Measurements from ENCODE around the gene ACTA2. TPM values are rescaled to one million over a fixed set of nuclear protein-coding genes. Genes with fewer than 3 reads are reported as not detected.

ACTA2 gene
- polyA plus RNA-seq (2011; rRNA removed) (815 and 1,080 TPM in 2 replicates), polyA minus RNA-seq (2011; rRNA and poly(A)+ RNA removed) (1,329 and 1,598 TPM in 2 replicates)

DNA sequence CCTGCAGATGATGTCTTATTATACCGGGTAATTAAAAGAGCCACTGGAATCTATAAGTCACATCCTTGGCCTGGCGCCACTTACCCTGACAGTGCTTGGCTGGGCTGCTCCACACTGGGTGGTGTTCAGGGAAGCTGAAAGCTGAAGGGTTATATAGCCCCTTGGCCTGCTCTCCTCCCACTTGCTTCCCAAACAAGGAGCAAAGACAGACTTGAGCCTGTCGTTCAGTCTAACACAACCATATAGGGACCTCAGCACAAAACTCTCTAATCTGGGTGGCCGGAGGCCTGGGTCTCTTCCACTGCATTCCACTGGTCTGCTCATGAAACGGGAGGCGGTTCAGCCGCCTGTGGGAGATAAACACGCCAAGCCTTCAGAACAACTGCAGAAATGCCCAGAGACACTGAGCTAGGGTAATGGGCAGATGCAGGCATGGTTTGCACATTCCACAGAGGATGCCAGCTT lies at the start of gene ACTA2:
TSS of gene ACTA2 (minus strand) at position 127 of the 465 bp plus-strand sequence. CDS start 3,843 bp downstream, outside the sequence.
- H3K4me3 ChIP-seq (ENCODE audit: low read depth, low read length) = peak within 1 kb of the TSS; percentile 60
- peak; percentile 65 for DNase-seq (ENCODE audit: low read depth, low spot score)
- peak within 1 kb of the TSS; percentile 95 for H3K27ac ChIP-seq (ENCODE audit: low read depth, low read length)
- no peaks in the 10 kb centered on the region for H3K27me3 ChIP-seq (ENCODE audit: control insufficient read depth, insufficient read depth, low read length)
- ChIA-PET CTCF (interaction anchor here (0.5 to 1.4 kb wide), 2 partner anchors 77 to 297 kb away, joined by 3 to 4 read pairs; no protein-coding TSS in a partner anchor), POLR2A (interaction anchor here (0.7 to 0.9 kb wide), 3 partner anchors 21 to 255 kb away, joined by 3 read pairs; partner anchors contain the start of gene CH25H)
- TF ChIP-seq, protein P1, sequence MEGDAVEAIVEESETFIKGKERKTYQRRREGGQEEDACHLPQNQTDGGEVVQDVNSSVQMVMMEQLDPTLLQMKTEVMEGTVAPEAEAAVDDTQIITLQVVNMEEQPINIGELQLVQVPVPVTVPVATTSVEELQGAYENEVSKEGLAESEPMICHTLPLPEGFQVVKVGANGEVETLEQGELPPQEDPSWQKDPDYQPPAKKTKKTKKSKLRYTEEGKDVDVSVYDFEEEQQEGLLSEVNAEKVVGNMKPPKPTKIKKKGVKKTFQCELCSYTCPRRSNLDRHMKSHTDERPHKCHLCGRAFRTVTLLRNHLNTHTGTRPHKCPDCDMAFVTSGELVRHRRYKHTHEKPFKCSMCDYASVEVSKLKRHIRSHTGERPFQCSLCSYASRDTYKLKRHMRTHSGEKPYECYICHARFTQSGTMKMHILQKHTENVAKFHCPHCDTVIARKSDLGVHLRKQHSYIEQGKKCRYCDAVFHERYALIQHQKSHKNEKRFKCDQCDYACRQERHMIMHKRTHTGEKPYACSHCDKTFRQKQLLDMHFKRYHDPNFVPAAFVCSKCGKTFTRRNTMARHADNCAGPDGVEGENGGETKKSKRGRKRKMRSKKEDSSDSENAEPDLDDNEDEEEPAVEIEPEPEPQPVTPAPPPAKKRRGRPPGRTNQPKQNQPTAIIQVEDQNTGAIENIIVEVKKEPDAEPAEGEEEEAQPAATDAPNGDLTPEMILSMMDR (IDR thresholded peaks at IDR 0.05; ENCODE audit: low read depth, low read length) = 0 out of 2 replicates have a peak, but pooled peaks have one; percentile 2
- H3K9me3 ChIP-seq (ENCODE audit: control insufficient read depth, insufficient read depth, low read length) = no peaks in the 10 kb centered on the region

DNA sequence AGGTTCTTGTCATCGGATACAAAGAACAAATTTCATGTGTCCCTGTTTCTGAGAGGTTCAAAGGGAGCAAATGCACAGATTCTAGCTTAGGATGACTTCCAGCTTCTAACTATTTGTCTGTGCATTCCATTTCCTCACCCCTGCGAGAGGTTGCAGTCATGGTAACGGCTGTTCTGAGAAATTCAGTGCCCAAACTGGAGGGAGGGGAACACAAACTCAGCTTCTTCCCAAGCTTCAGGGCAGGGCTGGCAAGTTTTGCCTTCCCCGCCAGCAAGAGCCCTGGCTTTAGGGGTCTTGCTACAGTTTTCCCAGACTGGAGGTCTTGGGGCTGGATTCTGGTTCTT lies 49.1 kb upstream of the ACTA2 start:
- POLR2A ChIA-PET = no interaction called here
- DNase-seq (ENCODE audit: low read depth, low spot score) = no peak
- TF ChIP-seq, protein P1 (IDR thresholded peaks at IDR 0.05; ENCODE audit: low read depth, low read length) = no peak
- CTCF ChIA-PET = interaction anchor here (1.0 to 1.8 kb wide), 4 partner anchors 15 to 216 kb away, joined by 3 to 6 read pairs (median 6); no protein-coding TSS in a partner anchor
- H3K27ac ChIP-seq (ENCODE audit: low read depth, low read length) = no peak overlapping the region
- no peaks in the 10 kb centered on the region for H3K27me3 ChIP-seq (ENCODE audit: control insufficient read depth, insufficient read depth, low read length)
- H3K9me3 ChIP-seq (ENCODE audit: control insufficient read depth, insufficient read depth, low read length) = no peaks in the 10 kb centered on the region
- H3K4me3 ChIP-seq (ENCODE audit: low read depth, low read length) = no peak overlapping the region

DNA sequence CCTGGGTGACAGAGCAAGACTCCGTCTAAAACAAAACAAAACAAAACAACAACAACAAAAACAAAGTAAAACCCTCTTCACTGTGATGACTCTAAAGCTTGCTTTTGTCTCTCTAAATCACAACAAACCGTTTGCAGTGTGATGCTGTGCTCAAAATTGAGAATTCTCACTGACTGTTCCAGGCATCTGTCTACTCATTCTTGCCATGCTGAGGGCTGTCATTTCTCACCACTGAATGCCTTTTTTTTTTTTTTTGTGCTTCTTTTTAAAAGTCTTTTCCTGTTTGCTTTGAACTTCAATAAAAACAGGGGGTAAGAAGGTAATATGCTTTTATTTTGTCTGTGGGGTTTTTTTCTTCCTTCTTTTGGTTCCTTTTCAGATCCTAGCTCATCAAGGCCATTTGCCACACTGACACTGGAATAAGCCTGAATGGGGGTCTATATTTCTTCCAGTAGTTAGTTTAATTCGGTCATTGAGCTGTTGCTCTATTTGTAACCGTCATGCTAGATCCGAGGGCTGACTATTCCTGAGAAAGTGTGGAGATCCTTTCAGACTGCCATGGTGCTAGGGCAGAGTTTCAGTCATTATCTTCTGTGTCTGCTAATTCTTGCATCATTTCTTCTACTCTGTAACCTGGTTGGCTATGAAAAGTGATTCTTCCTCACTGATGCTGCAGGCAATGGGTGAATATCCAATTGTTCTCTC lies 48.6 kb upstream of the ACTA2 start:
- Histone ChIP-seq H3K27ac (ENCODE audit: low read depth, low read length) (no peak overlapping the region), H3K4me3 (ENCODE audit: low read depth, low read length) (no peak overlapping the region), H3K9me3 (ENCODE audit: control insufficient read depth, insufficient read depth, low read length) (no peaks in the 10 kb centered on the region), H3K27me3 (ENCODE audit: control insufficient read depth, insufficient read depth, low read length) (no peaks in the 10 kb centered on the region)
- no peak for DNase-seq (ENCODE audit: low read depth, low spot score)
- TF ChIP-seq, protein P1 (IDR thresholded peaks at IDR 0.05; ENCODE audit: low read depth, low read length) = no peak
- ChIA-PET CTCF (interaction anchor here (1.0 to 1.8 kb wide), 5 partner anchors 14 to 216 kb away, joined by 3 to 6 read pairs (median 5); no protein-coding TSS in a partner anchor), POLR2A (no interaction called here)

DNA sequence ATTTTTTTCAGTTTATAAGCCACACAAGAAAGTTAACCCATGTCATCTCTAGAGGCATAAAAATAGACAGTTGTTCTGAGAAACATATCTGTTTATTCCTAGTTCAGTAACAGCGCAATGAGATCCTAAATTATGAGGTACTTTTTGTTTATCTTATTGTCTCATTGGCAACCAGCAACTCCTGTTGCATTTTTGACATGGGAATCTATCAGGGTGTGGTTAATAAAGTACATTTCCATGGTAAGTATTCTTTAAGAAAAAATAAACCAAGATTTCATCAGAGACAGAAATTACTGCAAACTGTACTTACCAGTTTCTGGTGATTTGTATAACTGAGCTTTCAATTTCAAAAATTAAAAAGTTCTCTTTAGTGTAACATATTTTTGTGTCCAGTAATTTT lies 47.1 kb upstream of the ACTA2 start:
- POLR2A ChIA-PET = no interaction called here
- Histone ChIP-seq H3K27me3 (ENCODE audit: control insufficient read depth, insufficient read depth, low read length) (no peaks in the 10 kb centered on the region), H3K9me3 (ENCODE audit: control insufficient read depth, insufficient read depth, low read length) (no peaks in the 10 kb centered on the region), H3K27ac (ENCODE audit: low read depth, low read length) (no peak overlapping the region), H3K4me3 (ENCODE audit: low read depth, low read length) (no peak overlapping the region)
- TF ChIP-seq, protein P1 (IDR thresholded peaks at IDR 0.05; ENCODE audit: low read depth, low read length) = no peak
- CTCF ChIA-PET = interaction anchor here (0.8 to 13.4 kb wide), 5 partner anchors 10 to 218 kb away, joined by 3 to 244 read pairs (median 7); no protein-coding TSS in a partner anchor
- DNase-seq (ENCODE audit: low read depth, low spot score) = no peak

DNA sequence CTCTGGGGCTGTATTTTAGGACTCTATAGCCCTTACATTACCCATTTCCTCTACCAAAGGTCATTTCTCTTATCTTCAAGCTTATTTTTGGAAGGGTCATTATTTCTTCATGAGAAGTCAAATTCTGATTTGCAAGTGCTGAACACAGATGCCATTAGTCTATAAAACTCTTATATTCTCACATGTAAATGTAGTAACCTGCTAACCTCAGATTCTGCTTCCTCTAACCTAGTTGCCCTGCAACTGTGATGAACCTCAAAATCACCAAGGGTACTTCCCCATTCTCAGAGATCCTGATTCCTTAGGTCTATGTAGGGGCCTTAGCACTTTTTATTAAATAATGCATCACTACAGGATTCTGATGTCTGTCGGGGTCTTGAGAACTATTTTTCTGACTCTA lies 44.4 kb upstream of the ACTA2 start:
- Histone ChIP-seq H3K4me3 (ENCODE audit: low read depth, low read length) (no peak overlapping the region), H3K27me3 (ENCODE audit: control insufficient read depth, insufficient read depth, low read length) (no peaks in the 10 kb centered on the region), H3K9me3 (ENCODE audit: control insufficient read depth, insufficient read depth, low read length) (no peaks in the 10 kb centered on the region), H3K27ac (ENCODE audit: low read depth, low read length) (no peak overlapping the region)
- TF ChIP-seq, protein P1 (IDR thresholded peaks at IDR 0.05; ENCODE audit: low read depth, low read length) = no peak
- DNase-seq (ENCODE audit: low read depth, low spot score) = no peak
- CTCF ChIA-PET = interaction anchor here (0.9 to 13.4 kb wide), 4 partner anchors 10 to 221 kb away, joined by 4 to 244 read pairs (median 11); no protein-coding TSS in a partner anchor
- POLR2A ChIA-PET = no interaction called here
